HL-60 (cell line): Measurements from ENCODE around the gene TATDN2.

ENCODE experiments used
- CTCF ChIP-seq: IDR thresholded peaks from one replicate; pipeline ENCODE4 v1.5.1; 2011; ENCODE audit warnings: low read length, control low read depth, inconsistent platforms; ENCODE audit not compliant: insufficient read depth
- GABPA ChIP-seq: IDR thresholded peaks from 2 replicates; pipeline ENCODE4 v1.6.1; 2012; ENCODE audit warnings: low read depth
- POLR2AphosphoS5 ChIP-seq: IDR thresholded peaks from 2 replicates; pipeline ENCODE4 v1.6.1; 2012; ENCODE audit warnings: low read depth
- SPI1 ChIP-seq: IDR thresholded peaks from 2 replicates; pipeline ENCODE4 v1.6.1; 2012; ENCODE audit warnings: low read depth, mild to moderate bottlenecking, borderline replicate concordance
- TF ChIP-seq, protein P1 (sequence below): IDR thresholded peaks from 2 replicates; pipeline ENCODE4 v1.6.1; 2012; ENCODE audit warnings: low read depth; ENCODE audit not compliant: insufficient replicate concordance

- TF ChIP-seq CTCF (no peak), POLR2AphosphoS5 (no peak), GABPA (no peak), SPI1 (no peak)
- TF ChIP-seq, protein P1, sequence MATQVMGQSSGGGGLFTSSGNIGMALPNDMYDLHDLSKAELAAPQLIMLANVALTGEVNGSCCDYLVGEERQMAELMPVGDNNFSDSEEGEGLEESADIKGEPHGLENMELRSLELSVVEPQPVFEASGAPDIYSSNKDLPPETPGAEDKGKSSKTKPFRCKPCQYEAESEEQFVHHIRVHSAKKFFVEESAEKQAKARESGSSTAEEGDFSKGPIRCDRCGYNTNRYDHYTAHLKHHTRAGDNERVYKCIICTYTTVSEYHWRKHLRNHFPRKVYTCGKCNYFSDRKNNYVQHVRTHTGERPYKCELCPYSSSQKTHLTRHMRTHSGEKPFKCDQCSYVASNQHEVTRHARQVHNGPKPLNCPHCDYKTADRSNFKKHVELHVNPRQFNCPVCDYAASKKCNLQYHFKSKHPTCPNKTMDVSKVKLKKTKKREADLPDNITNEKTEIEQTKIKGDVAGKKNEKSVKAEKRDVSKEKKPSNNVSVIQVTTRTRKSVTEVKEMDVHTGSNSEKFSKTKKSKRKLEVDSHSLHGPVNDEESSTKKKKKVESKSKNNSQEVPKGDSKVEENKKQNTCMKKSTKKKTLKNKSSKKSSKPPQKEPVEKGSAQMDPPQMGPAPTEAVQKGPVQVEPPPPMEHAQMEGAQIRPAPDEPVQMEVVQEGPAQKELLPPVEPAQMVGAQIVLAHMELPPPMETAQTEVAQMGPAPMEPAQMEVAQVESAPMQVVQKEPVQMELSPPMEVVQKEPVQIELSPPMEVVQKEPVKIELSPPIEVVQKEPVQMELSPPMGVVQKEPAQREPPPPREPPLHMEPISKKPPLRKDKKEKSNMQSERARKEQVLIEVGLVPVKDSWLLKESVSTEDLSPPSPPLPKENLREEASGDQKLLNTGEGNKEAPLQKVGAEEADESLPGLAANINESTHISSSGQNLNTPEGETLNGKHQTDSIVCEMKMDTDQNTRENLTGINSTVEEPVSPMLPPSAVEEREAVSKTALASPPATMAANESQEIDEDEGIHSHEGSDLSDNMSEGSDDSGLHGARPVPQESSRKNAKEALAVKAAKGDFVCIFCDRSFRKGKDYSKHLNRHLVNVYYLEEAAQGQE = no peak
Observed at GRCh38 chr3:10259036-10259435, 10.8 kb downstream of the TATDN2 start.
